K562 treated with DMSO at 1 percent for 4 hours (cell line): ENCODE results near the gene CBLIF. TPM values are rescaled to one million over a fixed set of nuclear protein-coding genes. Genes with fewer than 3 reads are reported as not detected.

Experiments used
- total RNA-seq: library from RNA; unstranded; fragments of 300-600 nt; gene quantifications from 2 replicates; pipeline ENCODE4 v1.2.3, GENCODE V29; 2022; ENCODE audit not compliant: insufficient read depth

CBLIF gene
- not detected in 2 replicates for total RNA-seq

DNA sequence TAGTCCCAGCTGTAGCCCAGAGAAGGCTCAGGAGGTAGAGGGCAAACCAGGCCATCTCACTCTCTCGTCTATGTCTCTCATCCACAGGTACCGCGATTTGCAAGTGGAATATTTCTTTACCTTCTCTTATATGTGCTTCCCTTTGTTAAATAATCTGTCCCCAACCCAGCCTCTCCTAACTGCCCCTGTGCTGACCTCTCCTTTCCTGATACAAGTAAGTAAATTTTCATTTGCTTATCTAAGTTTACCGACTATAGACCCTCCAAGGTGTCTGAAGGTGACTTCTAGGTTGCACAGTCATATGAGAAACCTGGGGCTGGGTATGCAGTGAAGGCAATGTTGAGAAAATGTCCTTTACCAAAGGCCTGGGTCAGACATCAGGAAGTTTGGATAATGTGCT lies at the start of gene CBLIF:
CBLIF (minus strand) TSS at position 101 of the 400 bp plus-strand sequence; CDS start at position 55, 46 bp downstream.

DNA sequence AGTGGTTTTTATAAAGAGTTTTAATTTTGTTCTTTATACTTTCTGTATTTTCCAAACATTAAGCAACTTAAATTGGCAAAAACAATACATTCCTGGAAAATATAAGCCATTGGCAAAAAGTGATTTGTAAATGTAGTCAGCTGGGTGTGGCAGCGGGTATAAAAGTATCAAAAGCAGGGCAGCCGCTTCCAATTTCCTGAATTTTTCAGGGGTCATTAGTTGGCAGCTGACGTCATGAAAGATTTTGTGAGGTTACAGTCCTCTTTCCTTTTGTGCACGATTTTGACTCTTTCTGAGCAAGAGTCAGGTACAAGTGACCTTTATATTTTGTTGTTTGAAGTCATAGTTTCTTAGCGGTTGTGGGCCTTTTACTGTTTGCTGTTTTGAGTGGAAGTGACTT lies 33.3 kb upstream of the CBLIF start, which contains the start of gene OOSP3:
OOSP3 (plus strand) TSS at position 208 of the 400 bp plus-strand sequence; CDS start at position 235, 27 bp downstream.

DNA sequence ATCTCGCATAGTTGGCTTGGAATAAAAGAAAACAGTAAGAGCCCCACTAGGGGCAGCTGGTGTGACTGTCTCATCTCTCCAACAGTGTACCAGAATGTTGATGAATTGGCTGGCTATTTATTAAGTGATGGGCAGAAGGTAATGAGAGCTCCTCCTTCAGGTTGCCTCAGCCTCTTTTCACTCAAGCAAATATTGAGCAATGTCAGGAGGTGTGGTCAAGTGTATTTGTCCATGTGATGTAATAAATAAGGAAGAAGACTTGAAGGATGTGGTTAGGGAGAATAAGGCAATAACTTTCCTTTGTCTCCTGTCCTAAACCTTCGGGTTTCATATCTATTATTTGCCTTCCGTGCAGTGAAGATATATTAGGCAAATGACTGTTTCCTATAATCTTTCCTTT lies 21.1 kb upstream of the CBLIF start, which contains the start of gene TCN1:
TCN1 (minus strand) TSS at position 91 of the 400 bp plus-strand sequence; CDS start at position 74, 17 bp downstream.

DNA sequence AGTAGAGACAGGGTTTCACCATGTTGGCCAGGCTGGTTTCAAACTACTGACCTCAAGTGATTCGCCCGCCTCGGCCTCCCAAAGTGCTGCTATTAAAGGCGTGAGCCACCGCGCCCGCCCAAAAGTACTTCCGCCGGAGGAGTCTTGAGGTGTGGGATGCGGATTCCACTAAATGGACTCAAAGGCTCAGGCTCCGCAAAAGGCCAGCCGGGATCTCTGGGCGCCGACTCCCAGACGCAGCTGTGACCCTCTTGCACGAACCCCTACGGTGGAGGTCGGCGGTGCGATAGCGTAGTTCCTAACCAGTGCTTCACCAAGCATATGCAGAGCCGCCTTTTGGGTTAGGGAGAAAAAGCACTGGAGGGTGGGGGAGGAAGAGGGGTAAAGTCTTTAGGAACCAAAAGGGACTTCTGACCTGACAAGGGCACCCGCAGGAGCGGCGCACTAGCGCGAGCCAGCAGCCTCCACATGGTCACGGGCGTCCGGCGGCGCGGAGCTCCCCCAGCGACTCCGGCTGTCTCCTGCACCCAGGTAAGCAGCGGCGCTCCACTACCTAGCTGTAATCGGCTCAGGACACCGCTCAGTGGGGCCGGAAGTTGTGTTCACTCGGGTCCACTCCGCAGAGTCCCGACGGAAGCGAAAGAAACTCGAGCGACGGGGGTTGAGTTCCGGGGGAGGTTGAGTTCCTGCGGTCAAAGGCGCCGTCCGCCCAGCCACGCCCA lies 34.9 kb downstream of the CBLIF start, which contains the start of gene MRPL16:
MRPL16 (minus strand) TSS at position 590 of the 722 bp plus-strand sequence; CDS start at position 470, 120 bp downstream.

Other genes with a start within 250 kb of the CBLIF start
- gene OSBP, start 229.7 kb downstream of the CBLIF start, total RNA-seq = 31.3 and 36.8 TPM in 2 replicates
- 22.5 and 25.2 TPM in 2 replicates for gene PATL1, start 176.5 kb downstream of the CBLIF start, total RNA-seq
- not detected in 2 replicates for gene OR10V1, start 131.7 kb downstream of the CBLIF start, total RNA-seq
- gene STX3, start 90.1 kb downstream of the CBLIF start, total RNA-seq = 88.8 and 100 TPM in 2 replicates
- gene MRPL16, start 34.7 kb downstream of the CBLIF start, total RNA-seq = 72.5 and 91.7 TPM in 2 replicates
- gene TCN1, start 21.0 kb upstream of the CBLIF start, total RNA-seq = 168 and 228 TPM in 2 replicates
- not detected in 2 replicates for gene OOSP3, start 33.3 kb upstream of the CBLIF start, total RNA-seq
- 1.3 TPM in 1 of 2 replicates, not detected in the other for gene OOSP1, start 92.9 kb upstream of the CBLIF start, total RNA-seq
- not detected in 2 replicates for gene OOSP4A, start 118.5 kb upstream of the CBLIF start, total RNA-seq
- not detected in 2 replicates for gene OOSP4B, start 171.7 kb upstream of the CBLIF start, total RNA-seq
- gene OOSP2, start 194.9 kb upstream of the CBLIF start, total RNA-seq = not detected in 2 replicates
- gene MS4A3, start 211.2 kb upstream of the CBLIF start, total RNA-seq = 119 and 133 TPM in 2 replicates
- gene MS4A2, start 243.2 kb upstream of the CBLIF start, total RNA-seq = 6.0 and 10.1 TPM in 2 replicates